ENCODE measurements around the gene RAB11A. TPM values are rescaled to one million over a fixed set of nuclear protein-coding genes. Genes with fewer than 3 reads are reported as not detected.

Gene RAB11A
- total RNA-seq, 2 experiments from 2014 or later = 106 to 113 TPM

GRCh38 chr15:65903296-65904073 is 34.2 kb downstream of the RAB11A start:
- no peak overlapping the region for H3K27ac Mint-ChIP-seq
- ChIA-PET POLR2A (interaction anchor here (0.6 kb wide), 1 partner anchor 328 kb away, joined by 3 read pairs; no protein-coding TSS in a partner anchor), CTCF (interaction anchor here (0.6 kb wide), 1 partner anchor 12 kb away, joined by 3 read pairs; no protein-coding TSS in a partner anchor)
- H3K27me3 Mint-ChIP-seq = no peaks in the 10 kb centered on the region
- DNase-seq (no peak), ATAC-seq (no peak)
- intact Hi-C loops (cut with micrococcal nuclease) = no loop called here
- no peaks in the 10 kb centered on the region for H3K9me3 Mint-ChIP-seq
- H3K4me1 Mint-ChIP-seq (ENCODE audit: low read depth) = peaks cover 4% of the 10 kb centered on the region
- TF ChIP-seq CTCF (IDR thresholded peaks at IDR 0.05) = no peak
- H3K36me3 Mint-ChIP-seq (ENCODE audit: low read depth) = peaks cover 10% of the 10 kb centered on the region
- no peak overlapping the region for H3K4me3 Mint-ChIP-seq

DNA sequence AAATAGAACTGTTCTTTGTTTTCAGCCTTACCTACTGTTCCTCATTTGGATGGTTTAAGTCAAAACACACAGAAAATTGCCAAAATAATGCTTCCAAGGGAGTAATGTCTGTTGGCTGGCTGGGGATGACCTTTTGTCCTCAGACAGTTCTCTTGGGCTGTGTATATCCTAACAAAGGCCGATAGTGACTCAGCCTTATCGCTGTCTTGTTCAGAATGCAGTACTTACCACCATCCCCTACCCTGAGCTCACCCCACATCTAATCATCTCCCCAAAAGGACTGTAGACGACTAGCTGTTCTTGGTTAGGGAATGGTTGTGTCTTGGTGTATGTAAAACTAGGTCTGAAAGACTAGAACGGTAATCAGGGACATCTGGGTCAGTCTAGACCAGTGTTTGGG is 35.0 kb downstream of the RAB11A start:
- Mint-ChIP-seq H3K4me3 (no peak overlapping the region), H3K9me3 (no peaks in the 10 kb centered on the region), H3K36me3 (ENCODE audit: low read depth) (peaks cover 7% of the 10 kb centered on the region), H3K27me3 (no peaks in the 10 kb centered on the region), H3K27ac (no peak overlapping the region), H3K4me1 (ENCODE audit: low read depth) (peaks cover 4% of the 10 kb centered on the region)
- ChIA-PET CTCF (interaction anchor here (0.6 to 0.8 kb wide), 2 partner anchors 14 to 42 kb away, joined by 3 read pairs; no protein-coding TSS in a partner anchor), POLR2A (no interaction called here)
- intact Hi-C loops (cut with micrococcal nuclease) = no loop called here
- TF ChIP-seq CTCF (IDR thresholded peaks at IDR 0.05) = no peak
- ATAC-seq = no peak
- no peak for DNase-seq

GRCh38 chr15:65906396-65906795 is 37.1 kb downstream of the RAB11A start:
- intact Hi-C loops (cut with micrococcal nuclease) = no loop called here
- DNase-seq (no peak), ATAC-seq (no peak)
- Mint-ChIP-seq H3K9me3 (no peaks in the 10 kb centered on the region), H3K27me3 (no peaks in the 10 kb centered on the region), H3K36me3 (ENCODE audit: low read depth) (peaks cover 6% of the 10 kb centered on the region), H3K4me3 (no peak overlapping the region), H3K4me1 (ENCODE audit: low read depth) (peaks cover 4% of the 10 kb centered on the region), H3K27ac (no peak overlapping the region)
- ChIA-PET POLR2A (no interaction called here), CTCF (no interaction called here)
- no peak for TF ChIP-seq CTCF (IDR thresholded peaks at IDR 0.05)

DNA sequence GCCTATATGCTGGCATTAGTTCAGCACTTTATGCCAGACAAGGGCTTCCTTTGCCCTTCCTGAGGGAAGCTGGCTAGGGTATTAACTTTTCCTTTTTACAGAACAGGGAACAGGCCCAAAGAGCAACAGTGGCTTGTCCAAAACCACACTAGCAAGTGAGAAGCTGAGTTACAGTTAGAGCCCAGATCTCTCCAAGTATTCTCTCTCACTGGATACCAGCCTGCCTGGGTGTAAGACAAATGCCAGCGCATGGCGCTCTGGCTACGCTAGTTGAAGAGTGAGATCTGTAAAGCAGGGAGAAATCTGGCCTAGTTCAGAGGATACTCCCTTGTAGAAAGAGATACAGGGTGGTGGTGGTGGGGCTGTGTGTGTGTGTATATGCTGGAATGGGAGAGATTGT is 38.4 kb downstream of the RAB11A start:
- Mint-ChIP-seq H3K27me3 (no peaks in the 10 kb centered on the region), H3K27ac (no peak overlapping the region), H3K36me3 (ENCODE audit: low read depth) (peaks cover 6% of the 10 kb centered on the region), H3K9me3 (no peaks in the 10 kb centered on the region), H3K4me3 (no peak overlapping the region), H3K4me1 (ENCODE audit: low read depth) (no peaks in the 10 kb centered on the region)
- ATAC-seq (no peak), DNase-seq (no peak)
- ChIA-PET CTCF (no interaction called here), POLR2A (interaction anchor here (0.7 kb wide), 1 partner anchor 10 kb away, joined by 3 read pairs; no protein-coding TSS in a partner anchor)
- no peak for TF ChIP-seq CTCF (IDR thresholded peaks at IDR 0.05)
- intact Hi-C loops (cut with micrococcal nuclease) = no loop called here

DNA sequence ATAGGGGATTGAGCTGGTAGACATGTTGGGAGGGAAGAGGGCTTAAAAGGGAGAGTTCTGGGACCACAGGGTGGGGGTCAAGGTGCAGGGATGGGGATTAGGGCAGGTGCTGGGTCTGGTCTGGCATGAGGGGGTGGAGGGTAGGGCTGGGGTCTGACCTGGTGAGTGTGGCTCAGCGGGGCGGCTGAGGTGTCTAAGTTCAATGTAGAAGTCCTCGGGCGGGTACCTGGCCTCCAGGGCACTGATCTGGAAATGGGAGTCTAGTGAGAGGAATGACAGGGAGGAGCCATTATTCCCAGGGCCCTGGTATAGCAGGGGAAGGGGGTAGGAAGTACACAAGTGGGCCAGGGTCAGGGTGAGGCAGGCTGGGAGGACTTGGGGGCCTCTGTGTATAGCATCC is 39.6 kb downstream of the RAB11A start:
- CTCF ChIA-PET = no interaction called here
- intact Hi-C loops (cut with micrococcal nuclease) = no loop called here
- Mint-ChIP-seq H3K9me3 (no peaks in the 10 kb centered on the region), H3K4me3 (no peak overlapping the region), H3K27ac (no peak overlapping the region), H3K36me3 (ENCODE audit: low read depth) (peaks cover 2% of the 10 kb centered on the region), H3K4me1 (ENCODE audit: low read depth) (no peaks in the 10 kb centered on the region), H3K27me3 (no peaks in the 10 kb centered on the region)
- TF ChIP-seq CTCF (IDR thresholded peaks at IDR 0.05) = no peak
- POLR2A ChIA-PET = no interaction called here
- ATAC-seq (no peak), DNase-seq (no peak)
